GM23338 (cell line): ENCODE data around the gene TCERG1L. TPM values are rescaled to one million over a fixed set of nuclear protein-coding genes. Genes with fewer than 3 reads are reported as not detected.

ENCODE experiments used
- ATAC-seq: fragments of 200-7000 bp; cut with Tn5 transposase; 3 replicates; pipeline ENCODE4 v1.9.1; 2020
- DNase-seq: peaks from one replicate; pipeline ENCODE4 v3.0.0-alpha.2; 2015; ENCODE audit warnings: low spot score
- H2AFZ ChIP-seq: fragments of 200-600 bp; sonication (generic); 2 replicates; pipeline ENCODE4 v1.8.0; 2016; ENCODE audit warnings: antibody characterized with exemption, mild to moderate bottlenecking, moderate library complexity
- H3F3A ChIP-seq: fragments of 200-600 bp; sonication (generic); replicated peaks from 2 replicates; pipeline ENCODE4 v1.8.0; 2017; ENCODE audit warnings: antibody characterized with exemption, mixed run types, low read depth
- H3K27ac ChIP-seq: fragments of 200-600 bp; sonication (generic); 2 replicates; pipeline ENCODE4 v1.6.1; 2016; ENCODE audit warnings: low read depth
- H3K27me3 ChIP-seq: fragments of 200-600 bp; sonication (generic); 2 replicates; pipeline ENCODE4 v1.8.0; 2016; ENCODE audit warnings: mild to moderate bottlenecking, mixed run types, moderate library complexity; ENCODE audit not compliant: insufficient read depth
- H3K36me3 ChIP-seq: fragments of 200-600 bp; sonication (generic); 2 replicates; pipeline ENCODE4 v1.8.0; 2016; ENCODE audit warnings: mild to moderate bottlenecking; ENCODE audit not compliant: insufficient read depth
- H3K4me1 ChIP-seq: fragments of 200-600 bp; sonication (generic); 2 replicates; pipeline ENCODE4 v1.8.0; 2016; ENCODE audit warnings: mild to moderate bottlenecking, moderate library complexity; ENCODE audit not compliant: insufficient read depth
- H3K4me2 ChIP-seq: fragments of 200-600 bp; sonication (generic); 2 replicates; pipeline ENCODE4 v1.7.1; 2017; ENCODE audit warnings: mixed run types
- H3K4me3 ChIP-seq: fragments of 200-600 bp; sonication (generic); 2 replicates; pipeline ENCODE4 v1.6.1; 2016; ENCODE audit warnings: mixed run types
- H3K79me2 ChIP-seq: fragments of 200-600 bp; sonication (generic); replicated peaks from 2 replicates; pipeline ENCODE4 v1.8.0; 2017; ENCODE audit warnings: mild to moderate bottlenecking; ENCODE audit not compliant: insufficient read depth
- H3K9me2 ChIP-seq: fragments of 200-600 bp; sonication (generic); 2 replicates; pipeline ENCODE4 v1.8.0; 2017; ENCODE audit not compliant: insufficient read depth
- H4K20me1 ChIP-seq: fragments of 200-600 bp; sonication (generic); replicated peaks from 2 replicates; pipeline ENCODE4 v1.8.0; 2017; ENCODE audit warnings: mild to moderate bottlenecking; ENCODE audit not compliant: insufficient read depth
- H3K27ac Mint-ChIP-seq: 2 replicates; pipeline ENCODE4 v1.8.0; 2020; ENCODE audit warnings: inconsistent platforms, mild to moderate bottlenecking, moderate library complexity, mixed read lengths
- H3K27me3 Mint-ChIP-seq: 3 replicates; pipeline ENCODE4 v1.8.0; 2022; ENCODE audit warnings: low read depth, mild to moderate bottlenecking, moderate library complexity, mixed read lengths, inconsistent platforms; ENCODE audit not compliant: insufficient read depth, poor library complexity
- H3K36me3 Mint-ChIP-seq: 3 replicates; pipeline ENCODE4 v1.8.0; 2021; ENCODE audit warnings: low read depth, mild to moderate bottlenecking, inconsistent platforms, moderate library complexity, mixed read lengths
- H3K4me1 Mint-ChIP-seq: 3 replicates; pipeline ENCODE4 v1.8.0; 2020; ENCODE audit warnings: mild to moderate bottlenecking, inconsistent platforms, mixed read lengths
- H3K4me3 Mint-ChIP-seq: 3 replicates; pipeline ENCODE4 v1.8.0; 2021; ENCODE audit warnings: moderate library complexity, mild to moderate bottlenecking, inconsistent platforms, mixed read lengths
- H3K9me3 Mint-ChIP-seq: 3 replicates; pipeline ENCODE4 v1.8.0; 2020; ENCODE audit warnings: moderate library complexity, mild to moderate bottlenecking, inconsistent platforms, mixed read lengths
- CREB1 ChIP-seq: fragments of 250-450 bp; sonication (Bioruptor Pico); IDR thresholded peaks from 2 replicates; pipeline ENCODE4 v1.5.0; 2020; ENCODE audit warnings: low read depth, mild to moderate bottlenecking, moderate library complexity
- EZH2 ChIP-seq: fragments of 200-600 bp; sonication (generic); IDR thresholded peaks from one replicate; pipeline ENCODE4 v1.8.0; 2017; ENCODE audit warnings: antibody characterized with exemption, mild to moderate bottlenecking, low read depth; ENCODE audit not compliant: unreplicated experiment
- EZH2phosphoT487 ChIP-seq: fragments of 200-600 bp; sonication (generic); IDR thresholded peaks from one replicate; pipeline ENCODE4 v1.8.1; 2018; ENCODE audit warnings: antibody characterized with exemption; ENCODE audit not compliant: unreplicated experiment
- JUNB ChIP-seq: IDR thresholded peaks from one replicate; pipeline ENCODE4 v1.6.1; 2016; ENCODE audit warnings: antibody characterized with exemption; ENCODE audit not compliant: unreplicated experiment
- NANOG ChIP-seq: IDR thresholded peaks from 2 replicates; pipeline ENCODE4 v1.6.1; 2016; ENCODE audit warnings: antibody characterized with exemption, borderline replicate concordance
- POLR2AphosphoS5 ChIP-seq: IDR thresholded peaks from 2 replicates; pipeline ENCODE4 v1.6.1; 2016; ENCODE audit warnings: antibody characterized with exemption, low read depth
- STAT1 ChIP-seq: IDR thresholded peaks from one replicate; pipeline ENCODE4 v1.6.1; 2016; ENCODE audit warnings: antibody characterized with exemption; ENCODE audit not compliant: unreplicated experiment
- ZNF114 ChIP-seq: fragments of 250-450 bp; sonication (Bioruptor Pico); IDR thresholded peaks from 2 replicates; pipeline ENCODE4 v1.5.0; 2020; ENCODE audit warnings: mild to moderate bottlenecking, moderate library complexity
- ZNF331 ChIP-seq: fragments of 250-450 bp; sonication (Bioruptor Pico); IDR thresholded peaks from 2 replicates; pipeline ENCODE4 v1.5.0; 2020; ENCODE audit warnings: low read depth, mild to moderate bottlenecking, moderate library complexity
- polyA plus RNA-seq: library from polyadenylated mRNA; unstranded; fragments of >200 nt; fragmentation: Nextera tagmentation; extraction: Ambion mirVana; gene quantifications from 2 replicates; pipeline ENCODE4 v1.2.1, GENCODE V29; 2016
- total RNA-seq: library from RNA; depleted of rRNA; stranded (reverse); fragments of >200 nt; shearing (Covaris generic); gene quantifications from 2 replicates; pipeline ENCODE4 v1.2.3, GENCODE V29; 2014
- TF ChIP-seq, protein P1 (sequence below), 2 experiments: fragments of 200-600 bp in 1 of 2; sonication (generic) in 1 of 2; conservative IDR thresholded peaks; 2 replicates each; pipeline versions ENCODE4 v1.5.1 to v1.6.1; 2016 to 2017; ENCODE audit warnings: antibody characterized with exemption in 2 of 2, low read depth in 2 of 2, mild to moderate bottlenecking in 2 of 2, moderate library complexity in 1 of 2
- TF ChIP-seq, protein P2 (sequence below): IDR thresholded peaks from 2 replicates; pipeline ENCODE4 v1.6.1; 2016; ENCODE audit warnings: antibody characterized with exemption
- TF ChIP-seq, protein P3 (sequence below): fragments of 250-450 bp; sonication (Bioruptor Pico); IDR thresholded peaks from 2 replicates; pipeline ENCODE4 v1.5.0; 2020; ENCODE audit warnings: mild to moderate bottlenecking, moderate library complexity

Gene TCERG1L
- total and polyA plus RNA-seq, 2 experiments from 2014 or later = 3.9 to 5.5 TPM

DNA sequence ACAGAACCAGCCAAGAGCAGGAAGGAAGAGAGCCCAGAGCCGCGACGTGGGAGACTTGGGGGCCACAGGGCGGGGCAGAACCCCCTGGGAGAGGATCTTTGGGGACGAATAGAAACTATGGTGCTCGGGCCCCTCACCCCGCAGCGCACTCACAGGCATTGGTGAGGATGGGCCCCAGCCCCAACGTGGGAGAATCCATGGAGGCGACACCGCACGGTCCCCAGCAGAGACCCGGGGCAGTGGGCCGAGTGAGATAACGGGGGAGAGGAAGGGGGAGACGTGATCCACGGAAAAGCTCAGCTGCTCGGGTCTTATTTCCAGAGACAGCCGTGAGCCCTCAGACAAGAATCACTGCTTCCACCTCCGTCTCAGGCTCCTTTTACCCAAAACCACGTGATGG, 222.4 kb downstream of the TCERG1L start:
- Histone ChIP-seq H3K79me2 (no peaks in the 10 kb centered on the region), H2AFZ (no peak overlapping the region), H4K20me1 (no peaks in the 10 kb centered on the region), H3K4me3 (no peak overlapping the region), H3K4me2 (no peak overlapping the region), H3K27me3 (no peaks in the 10 kb centered on the region), H3K4me1 (no peaks in the 10 kb centered on the region), H3K36me3 (no peaks in the 10 kb centered on the region), H3F3A (no peaks in the 10 kb centered on the region), H3K27ac (no peak overlapping the region), H3K9me2 (no peaks in the 10 kb centered on the region)
- Mint-ChIP-seq H3K27ac (no peak overlapping the region), H3K9me3 (peaks cover 79% of the 10 kb centered on the region), H3K4me1 (peaks cover 7% of the 10 kb centered on the region), H3K27me3 (peaks cover 11% of the 10 kb centered on the region), H3K4me3 (no peak overlapping the region), H3K36me3 (peaks cover 19% of the 10 kb centered on the region)
- DNase-seq = no peak
- TF ChIP-seq ZNF114 (CRISPR knock-in tag) = no peak
- no peak for TF ChIP-seq CREB1 (CRISPR knock-in tag)
- TF ChIP-seq, protein P1, sequence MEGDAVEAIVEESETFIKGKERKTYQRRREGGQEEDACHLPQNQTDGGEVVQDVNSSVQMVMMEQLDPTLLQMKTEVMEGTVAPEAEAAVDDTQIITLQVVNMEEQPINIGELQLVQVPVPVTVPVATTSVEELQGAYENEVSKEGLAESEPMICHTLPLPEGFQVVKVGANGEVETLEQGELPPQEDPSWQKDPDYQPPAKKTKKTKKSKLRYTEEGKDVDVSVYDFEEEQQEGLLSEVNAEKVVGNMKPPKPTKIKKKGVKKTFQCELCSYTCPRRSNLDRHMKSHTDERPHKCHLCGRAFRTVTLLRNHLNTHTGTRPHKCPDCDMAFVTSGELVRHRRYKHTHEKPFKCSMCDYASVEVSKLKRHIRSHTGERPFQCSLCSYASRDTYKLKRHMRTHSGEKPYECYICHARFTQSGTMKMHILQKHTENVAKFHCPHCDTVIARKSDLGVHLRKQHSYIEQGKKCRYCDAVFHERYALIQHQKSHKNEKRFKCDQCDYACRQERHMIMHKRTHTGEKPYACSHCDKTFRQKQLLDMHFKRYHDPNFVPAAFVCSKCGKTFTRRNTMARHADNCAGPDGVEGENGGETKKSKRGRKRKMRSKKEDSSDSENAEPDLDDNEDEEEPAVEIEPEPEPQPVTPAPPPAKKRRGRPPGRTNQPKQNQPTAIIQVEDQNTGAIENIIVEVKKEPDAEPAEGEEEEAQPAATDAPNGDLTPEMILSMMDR (conservative IDR thresholded peaks at IDR 0.05; ENCODE audit: low read depth in 2 of 2) = no peak
- no peak for TF ChIP-seq NANOG
- TF ChIP-seq, protein P2, sequence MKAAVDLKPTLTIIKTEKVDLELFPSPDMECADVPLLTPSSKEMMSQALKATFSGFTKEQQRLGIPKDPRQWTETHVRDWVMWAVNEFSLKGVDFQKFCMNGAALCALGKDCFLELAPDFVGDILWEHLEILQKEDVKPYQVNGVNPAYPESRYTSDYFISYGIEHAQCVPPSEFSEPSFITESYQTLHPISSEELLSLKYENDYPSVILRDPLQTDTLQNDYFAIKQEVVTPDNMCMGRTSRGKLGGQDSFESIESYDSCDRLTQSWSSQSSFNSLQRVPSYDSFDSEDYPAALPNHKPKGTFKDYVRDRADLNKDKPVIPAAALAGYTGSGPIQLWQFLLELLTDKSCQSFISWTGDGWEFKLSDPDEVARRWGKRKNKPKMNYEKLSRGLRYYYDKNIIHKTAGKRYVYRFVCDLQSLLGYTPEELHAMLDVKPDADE = no peak
- TF ChIP-seq POLR2AphosphoS5 = no peak
- no peak for TF ChIP-seq STAT1
- no peak for TF ChIP-seq EZH2phosphoT487
- no peak for TF ChIP-seq JUNB
- ATAC-seq = no peak

DNA sequence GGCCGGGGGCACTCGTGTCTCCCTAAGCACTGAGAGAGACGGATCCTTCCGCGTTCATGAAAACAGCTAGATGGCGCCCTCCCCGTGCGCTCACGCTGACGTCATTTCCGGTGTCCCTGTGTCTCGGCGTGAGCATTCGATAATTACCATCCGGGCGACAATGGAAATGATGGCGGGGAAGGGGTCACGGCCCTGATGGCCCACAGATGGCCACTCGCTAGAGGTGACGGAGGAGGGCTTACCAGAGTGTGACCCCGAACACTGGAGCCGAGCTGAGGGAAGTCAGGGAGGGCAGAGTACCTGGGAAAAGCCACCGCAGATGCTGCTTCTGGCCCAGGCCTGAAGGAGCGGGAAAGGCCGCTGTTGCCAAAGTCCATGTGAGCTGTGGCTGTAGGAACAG, 222.9 kb downstream of the TCERG1L start:
- Mint-ChIP-seq H3K9me3 (peaks cover 79% of the 10 kb centered on the region), H3K4me1 (peaks cover 4% of the 10 kb centered on the region), H3K36me3 (peaks cover 20% of the 10 kb centered on the region), H3K4me3 (no peak overlapping the region), H3K27ac (no peak overlapping the region), H3K27me3 (peaks cover 15% of the 10 kb centered on the region)
- no peaks in the 10 kb centered on the region for H3K79me2 ChIP-seq
- H2AFZ ChIP-seq = no peak overlapping the region
- no peaks in the 10 kb centered on the region for H3F3A ChIP-seq
- H3K9me2 ChIP-seq = peaks cover 3% of the 10 kb centered on the region; the same call in 1 of the 2 replicates
- H3K36me3 ChIP-seq = no peaks in the 10 kb centered on the region
- H3K4me2 ChIP-seq = no peak overlapping the region
- no peak overlapping the region for H3K4me3 ChIP-seq
- no peaks in the 10 kb centered on the region for H4K20me1 ChIP-seq
- peak; percentile 61 for DNase-seq
- H3K4me1 ChIP-seq = no peaks in the 10 kb centered on the region
- no peaks in the 10 kb centered on the region for H3K27me3 ChIP-seq
- H3K27ac ChIP-seq = no peak overlapping the region
- ATAC-seq = peak; percentile 41
- no peak for TF ChIP-seq JUNB
- 0 out of 2 replicates have a peak, but pooled peaks have one; percentile 16 for TF ChIP-seq CREB1 (CRISPR knock-in tag)
- TF ChIP-seq EZH2 = no peak
- no peak for TF ChIP-seq ZNF331
- TF ChIP-seq, protein P2 = no peak
- TF ChIP-seq, protein P3, sequence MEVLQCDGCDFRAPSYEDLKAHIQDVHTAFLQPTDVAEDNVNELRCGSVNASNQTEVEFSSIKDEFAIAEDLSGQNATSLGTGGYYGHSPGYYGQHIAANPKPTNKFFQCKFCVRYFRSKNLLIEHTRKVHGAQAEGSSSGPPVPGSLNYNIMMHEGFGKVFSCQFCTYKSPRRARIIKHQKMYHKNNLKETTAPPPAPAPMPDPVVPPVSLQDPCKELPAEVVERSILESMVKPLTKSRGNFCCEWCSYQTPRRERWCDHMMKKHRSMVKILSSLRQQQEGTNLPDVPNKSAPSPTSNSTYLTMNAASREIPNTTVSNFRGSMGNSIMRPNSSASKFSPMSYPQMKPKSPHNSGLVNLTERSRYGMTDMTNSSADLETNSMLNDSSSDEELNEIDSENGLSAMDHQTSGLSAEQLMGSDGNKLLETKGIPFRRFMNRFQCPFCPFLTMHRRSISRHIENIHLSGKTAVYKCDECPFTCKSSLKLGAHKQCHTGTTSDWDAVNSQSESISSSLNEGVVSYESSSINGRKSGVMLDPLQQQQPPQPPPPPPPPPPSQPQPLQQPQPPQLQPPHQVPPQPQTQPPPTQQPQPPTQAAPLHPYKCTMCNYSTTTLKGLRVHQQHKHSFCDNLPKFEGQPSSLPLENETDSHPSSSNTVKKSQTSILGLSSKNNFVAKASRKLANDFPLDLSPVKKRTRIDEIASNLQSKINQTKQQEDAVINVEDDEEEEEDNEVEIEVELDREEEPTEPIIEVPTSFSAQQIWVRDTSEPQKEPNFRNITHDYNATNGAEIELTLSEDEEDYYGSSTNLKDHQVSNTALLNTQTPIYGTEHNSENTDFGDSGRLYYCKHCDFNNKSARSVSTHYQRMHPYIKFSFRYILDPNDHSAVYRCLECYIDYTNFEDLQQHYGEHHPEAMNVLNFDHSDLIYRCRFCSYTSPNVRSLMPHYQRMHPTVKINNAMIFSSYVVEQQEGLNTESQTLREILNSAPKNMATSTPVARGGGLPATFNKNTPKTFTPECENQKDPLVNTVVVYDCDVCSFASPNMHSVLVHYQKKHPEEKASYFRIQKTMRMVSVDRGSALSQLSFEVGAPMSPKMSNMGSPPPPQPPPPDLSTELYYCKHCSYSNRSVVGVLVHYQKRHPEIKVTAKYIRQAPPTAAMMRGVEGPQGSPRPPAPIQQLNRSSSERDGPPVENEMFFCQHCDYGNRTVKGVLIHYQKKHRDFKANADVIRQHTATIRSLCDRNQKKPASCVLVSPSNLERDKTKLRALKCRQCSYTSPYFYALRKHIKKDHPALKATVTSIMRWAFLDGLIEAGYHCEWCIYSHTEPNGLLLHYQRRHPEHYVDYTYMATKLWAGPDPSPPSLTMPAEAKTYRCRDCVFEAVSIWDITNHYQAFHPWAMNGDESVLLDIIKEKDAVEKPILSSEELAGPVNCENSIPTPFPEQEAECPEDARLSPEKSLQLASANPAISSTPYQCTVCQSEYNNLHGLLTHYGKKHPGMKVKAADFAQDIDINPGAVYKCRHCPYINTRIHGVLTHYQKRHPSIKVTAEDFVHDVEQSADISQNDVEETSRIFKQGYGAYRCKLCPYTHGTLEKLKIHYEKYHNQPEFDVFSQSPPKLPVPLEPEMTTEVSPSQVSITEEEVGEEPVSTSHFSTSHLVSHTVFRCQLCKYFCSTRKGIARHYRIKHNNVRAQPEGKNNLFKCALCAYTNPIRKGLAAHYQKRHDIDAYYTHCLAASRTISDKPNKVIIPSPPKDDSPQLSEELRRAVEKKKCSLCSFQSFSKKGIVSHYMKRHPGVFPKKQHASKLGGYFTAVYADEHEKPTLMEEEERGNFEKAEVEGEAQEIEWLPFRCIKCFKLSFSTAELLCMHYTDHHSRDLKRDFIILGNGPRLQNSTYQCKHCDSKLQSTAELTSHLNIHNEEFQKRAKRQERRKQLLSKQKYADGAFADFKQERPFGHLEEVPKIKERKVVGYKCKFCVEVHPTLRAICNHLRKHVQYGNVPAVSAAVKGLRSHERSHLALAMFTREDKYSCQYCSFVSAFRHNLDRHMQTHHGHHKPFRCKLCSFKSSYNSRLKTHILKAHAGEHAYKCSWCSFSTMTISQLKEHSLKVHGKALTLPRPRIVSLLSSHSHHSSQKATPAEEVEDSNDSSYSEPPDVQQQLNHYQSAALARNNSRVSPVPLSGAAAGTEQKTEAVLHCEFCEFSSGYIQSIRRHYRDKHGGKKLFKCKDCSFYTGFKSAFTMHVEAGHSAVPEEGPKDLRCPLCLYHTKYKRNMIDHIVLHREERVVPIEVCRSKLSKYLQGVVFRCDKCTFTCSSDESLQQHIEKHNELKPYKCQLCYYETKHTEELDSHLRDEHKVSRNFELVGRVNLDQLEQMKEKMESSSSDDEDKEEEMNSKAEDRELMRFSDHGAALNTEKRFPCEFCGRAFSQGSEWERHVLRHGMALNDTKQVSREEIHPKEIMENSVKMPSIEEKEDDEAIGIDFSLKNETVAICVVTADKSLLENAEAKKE = no peak
